Liver (tissue), 9 donors: Measurements from ENCODE around the gene WBP2. TPM values are rescaled to one million over a fixed set of nuclear protein-coding genes. Genes with fewer than 3 reads are reported as not detected.

ENCODE experiments used
- DNase-seq: peaks from one replicate; pipeline ENCODE4 v3.0.0-alpha.2; 2017; ENCODE audit warnings: low spot score
- H3K27ac ChIP-seq, 2 donors: one replicate each; pipeline ENCODE4 v1.7.0; 2013; ENCODE audit warnings: inconsistent platforms in 2 of 2, low read length in 2 of 2, control low read depth in 1 of 2, low read depth in 1 of 2, mild to moderate bottlenecking in 1 of 2
- H3K27me3 ChIP-seq, 4 donors: one replicate each; pipeline versions ENCODE4 v1.6.1 to v1.7.0; 2013; ENCODE audit warnings: low read length in 3 of 4, inconsistent platforms in 1 of 4, mild to moderate bottlenecking in 1 of 4, moderate library complexity in 1 of 4; ENCODE audit not compliant: control insufficient read depth in 4 of 4, insufficient read depth in 4 of 4
- H3K36me3 ChIP-seq, 4 donors: one replicate each; pipeline versions ENCODE4 v1.6.1 to v1.7.0; 2013; ENCODE audit warnings: low read length in 3 of 4, mild to moderate bottlenecking in 3 of 4, low read depth in 1 of 4, moderate library complexity in 1 of 4; ENCODE audit not compliant: control insufficient read depth in 4 of 4, insufficient read depth in 3 of 4
- H3K4me1 ChIP-seq, 4 donors: one replicate each; pipeline versions ENCODE4 v1.6.1 to v1.7.0; 2013; ENCODE audit warnings: low read length in 3 of 4, mild to moderate bottlenecking in 3 of 4, moderate library complexity in 1 of 4; ENCODE audit not compliant: control insufficient read depth in 4 of 4, insufficient read depth in 4 of 4
- H3K4me3 ChIP-seq, 3 donors: one replicate each; pipeline versions ENCODE4 v1.6.1 to v1.7.0; 2013; ENCODE audit warnings: low read length in 3 of 3, control low read depth in 1 of 3, low read depth in 1 of 3, mild to moderate bottlenecking in 1 of 3
- H3K9ac ChIP-seq, 2 donors: one replicate each; pipeline ENCODE4 v1.7.0; 2013; ENCODE audit warnings: low read length in 2 of 2, mild to moderate bottlenecking in 2 of 2, moderate library complexity in 2 of 2, control low read depth in 1 of 2, low read depth in 1 of 2
- H3K9me3 ChIP-seq, 4 donors: one replicate each; pipeline versions ENCODE4 v1.6.1 to v1.7.0; 2013; ENCODE audit warnings: low read length in 3 of 4; ENCODE audit not compliant: control insufficient read depth in 4 of 4
- ATF3 ChIP-seq: IDR thresholded peaks from 2 replicates; pipeline ENCODE4 v1.6.1; 2016; ENCODE audit warnings: antibody characterized with exemption
- EGR1 ChIP-seq, 2 donors: IDR thresholded peaks; 2 replicates each; pipeline ENCODE4 v1.6.1; 2016 to 2018; ENCODE audit warnings: antibody characterized with exemption in 2 of 2, low read depth in 2 of 2
- FOXA1 ChIP-seq: IDR thresholded peaks from 2 replicates; pipeline ENCODE4 v1.6.1; 2016; ENCODE audit warnings: antibody characterized with exemption
- FOXA2 ChIP-seq: IDR thresholded peaks from 2 replicates; pipeline ENCODE4 v1.6.1; 2016; ENCODE audit warnings: antibody characterized with exemption
- GABPA ChIP-seq, 2 donors: IDR thresholded peaks in 1 of 2; conservative IDR thresholded peaks in 1 of 2; 2 replicates each; pipeline ENCODE4 v1.6.1; 2016; ENCODE audit warnings: antibody characterized with exemption in 2 of 2, mild to moderate bottlenecking in 1 of 2, moderate library complexity in 1 of 2
- HNF4A ChIP-seq, 2 donors: conservative IDR thresholded peaks; 2 replicates each; pipeline ENCODE4 v1.6.1; 2016; ENCODE audit warnings: antibody characterized with exemption in 2 of 2, mild to moderate bottlenecking in 2 of 2
- HNF4G ChIP-seq: IDR thresholded peaks from 2 replicates; pipeline ENCODE4 v1.6.1; 2016; ENCODE audit warnings: antibody characterized with exemption
- JUND ChIP-seq, 2 donors: IDR thresholded peaks; 2 replicates each; pipeline ENCODE4 v1.6.1; 2016; ENCODE audit warnings: antibody characterized with exemption in 2 of 2
- NR2F2 ChIP-seq: IDR thresholded peaks from 2 replicates; pipeline ENCODE4 v1.6.1; 2016; ENCODE audit warnings: antibody characterized with exemption
- RAD21 ChIP-seq, 2 donors: IDR thresholded peaks; 2 replicates each; pipeline ENCODE4 v1.6.1; 2016; ENCODE audit warnings: antibody characterized with exemption in 2 of 2, mild to moderate bottlenecking in 2 of 2
- REST ChIP-seq: IDR thresholded peaks from 2 replicates; pipeline ENCODE4 v1.6.1; 2016; ENCODE audit warnings: antibody characterized with exemption, mild to moderate bottlenecking
- RXRA ChIP-seq, 2 donors: IDR thresholded peaks; 2 replicates each; pipeline ENCODE4 v1.6.1; 2017 to 2018; ENCODE audit warnings: antibody characterized with exemption in 2 of 2, mild to moderate bottlenecking in 1 of 2
- SP1 ChIP-seq: IDR thresholded peaks from 2 replicates; pipeline ENCODE4 v1.6.1; 2018; ENCODE audit warnings: antibody characterized with exemption, mild to moderate bottlenecking
- TAF1 ChIP-seq: conservative IDR thresholded peaks from 2 replicates; pipeline ENCODE4 v1.6.1; 2016; ENCODE audit warnings: antibody characterized with exemption, mild to moderate bottlenecking
- WGBS: extraction: QIAGEN DNeasy Blood & Tissue Kit; methylation state at CpG from one replicate; pipeline ENCODE4 v1.1.7; 2013; 5-methylcytosine and 5-hydroxymethylcytosine counted together
- polyA plus RNA-seq, 2 donors: library from polyadenylated mRNA; stranded (reverse) in 1 of 2; unstranded in 1 of 2; fragments of 200-250 nt in 1 of 2; fragments of >200 nt in 1 of 2; fragmentation: Nextera tagmentation in 1 of 2; extraction: Ambion mirVana in 1 of 2; gene quantifications; one replicate each; pipeline versions ENCODE4 v1.2.1 to v1.2.3, GENCODE V29; 2013 to 2015
- total RNA-seq, 2 donors: library from RNA; depleted of rRNA; stranded (reverse); fragments of >200 nt; gene quantifications; one replicate each; pipeline ENCODE4 v1.2.3, GENCODE V29; 2014
- TF ChIP-seq, protein P1 (sequence below): IDR thresholded peaks from 2 replicates; pipeline ENCODE4 v1.6.1; 2016; ENCODE audit warnings: antibody characterized with exemption
- TF ChIP-seq, protein P2 (sequence below): IDR thresholded peaks from 2 replicates; pipeline ENCODE4 v1.6.1; 2016; ENCODE audit warnings: antibody characterized with exemption
- TF ChIP-seq, protein P3 (sequence below): fragments of 150-350 bp; IDR thresholded peaks from 2 replicates; pipeline ENCODE4 v1.5.1; 2017; ENCODE audit warnings: improper control_type of control experiment, low read depth, low read length; ENCODE audit not compliant: missing input control
- donor health status: healthy.
- donor health status: healthy.
- donor health status: healthy.
- donor health status: healthy.
- donor health status: healthy.

The WBP2 gene
- total and polyA plus RNA-seq, 4 donors, result 29.0 to 99.4 (median 51.6) TPM

GRCh38 chr17:75815399-75815798 is 39.7 kb downstream of the WBP2 start:
- H3K4me1 ChIP-seq, result no peaks in the 10 kb centered on the region
- DNase-seq, result no peak
- TF ChIP-seq NR2F2, result no peak
- TF ChIP-seq HNF4A (conservative IDR thresholded peaks at IDR 0.05), result no peak
- no peak for TF ChIP-seq RAD21 (IDR thresholded peaks at IDR 0.05)
- TF ChIP-seq GABPA (IDR thresholded peaks at IDR 0.05 in 1 of 2, conservative IDR thresholded peaks at IDR 0.05 in 1 of 2), result no peak
- TF ChIP-seq, protein P1, sequence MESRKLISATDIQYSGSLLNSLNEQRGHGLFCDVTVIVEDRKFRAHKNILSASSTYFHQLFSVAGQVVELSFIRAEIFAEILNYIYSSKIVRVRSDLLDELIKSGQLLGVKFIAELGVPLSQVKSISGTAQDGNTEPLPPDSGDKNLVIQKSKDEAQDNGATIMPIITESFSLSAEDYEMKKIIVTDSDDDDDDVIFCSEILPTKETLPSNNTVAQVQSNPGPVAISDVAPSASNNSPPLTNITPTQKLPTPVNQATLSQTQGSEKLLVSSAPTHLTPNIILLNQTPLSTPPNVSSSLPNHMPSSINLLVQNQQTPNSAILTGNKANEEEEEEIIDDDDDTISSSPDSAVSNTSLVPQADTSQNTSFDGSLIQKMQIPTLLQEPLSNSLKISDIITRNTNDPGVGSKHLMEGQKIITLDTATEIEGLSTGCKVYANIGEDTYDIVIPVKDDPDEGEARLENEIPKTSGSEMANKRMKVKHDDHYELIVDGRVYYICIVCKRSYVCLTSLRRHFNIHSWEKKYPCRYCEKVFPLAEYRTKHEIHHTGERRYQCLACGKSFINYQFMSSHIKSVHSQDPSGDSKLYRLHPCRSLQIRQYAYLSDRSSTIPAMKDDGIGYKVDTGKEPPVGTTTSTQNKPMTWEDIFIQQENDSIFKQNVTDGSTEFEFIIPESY, result no peak
- no peak for TF ChIP-seq RXRA (IDR thresholded peaks at IDR 0.05)
- TF ChIP-seq JUND (IDR thresholded peaks at IDR 0.05), result no peak
- TF ChIP-seq ATF3, result no peak
- TF ChIP-seq FOXA1, result no peak
- no peak for TF ChIP-seq FOXA2
- no peak for TF ChIP-seq EGR1 (IDR thresholded peaks at IDR 0.05; ENCODE audit: low read depth in 2 of 2)
- TF ChIP-seq, protein P2, sequence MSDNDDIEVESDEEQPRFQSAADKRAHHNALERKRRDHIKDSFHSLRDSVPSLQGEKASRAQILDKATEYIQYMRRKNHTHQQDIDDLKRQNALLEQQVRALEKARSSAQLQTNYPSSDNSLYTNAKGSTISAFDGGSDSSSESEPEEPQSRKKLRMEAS, result no peak
- TF ChIP-seq, protein P3, sequence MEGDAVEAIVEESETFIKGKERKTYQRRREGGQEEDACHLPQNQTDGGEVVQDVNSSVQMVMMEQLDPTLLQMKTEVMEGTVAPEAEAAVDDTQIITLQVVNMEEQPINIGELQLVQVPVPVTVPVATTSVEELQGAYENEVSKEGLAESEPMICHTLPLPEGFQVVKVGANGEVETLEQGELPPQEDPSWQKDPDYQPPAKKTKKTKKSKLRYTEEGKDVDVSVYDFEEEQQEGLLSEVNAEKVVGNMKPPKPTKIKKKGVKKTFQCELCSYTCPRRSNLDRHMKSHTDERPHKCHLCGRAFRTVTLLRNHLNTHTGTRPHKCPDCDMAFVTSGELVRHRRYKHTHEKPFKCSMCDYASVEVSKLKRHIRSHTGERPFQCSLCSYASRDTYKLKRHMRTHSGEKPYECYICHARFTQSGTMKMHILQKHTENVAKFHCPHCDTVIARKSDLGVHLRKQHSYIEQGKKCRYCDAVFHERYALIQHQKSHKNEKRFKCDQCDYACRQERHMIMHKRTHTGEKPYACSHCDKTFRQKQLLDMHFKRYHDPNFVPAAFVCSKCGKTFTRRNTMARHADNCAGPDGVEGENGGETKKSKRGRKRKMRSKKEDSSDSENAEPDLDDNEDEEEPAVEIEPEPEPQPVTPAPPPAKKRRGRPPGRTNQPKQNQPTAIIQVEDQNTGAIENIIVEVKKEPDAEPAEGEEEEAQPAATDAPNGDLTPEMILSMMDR, result no peak
- no peak for TF ChIP-seq TAF1
- no peak for TF ChIP-seq HNF4G
- no peak for TF ChIP-seq SP1
- WGBS, result 95% methylated on average over 3 of the region's 3 CpGs
- H3K9me3 ChIP-seq, result no peaks in the 10 kb centered on the region
- peaks cover 16 to 71% (median 23%) of the 10 kb centered on the region in 4 donors for H3K36me3 ChIP-seq
- no peak overlapping the region for H3K27ac ChIP-seq
- no peaks in the 10 kb centered on the region for H3K27me3 ChIP-seq
- H3K9ac ChIP-seq, result no peak overlapping the region
- no peak overlapping the region for H3K4me3 ChIP-seq

- peaks cover 0 to 3% (median 2%) of the 10 kb centered on the region in 4 donors for H3K4me1 ChIP-seq
- H3K4me3 ChIP-seq, result no peak overlapping the region
- peak; percentile 31 for DNase-seq
- no peaks in the 10 kb centered on the region for H3K27me3 ChIP-seq
- WGBS, result 94% methylated on average over 13 of the region's 13 CpGs
- no peak overlapping the region for H3K9ac ChIP-seq
- H3K9me3 ChIP-seq, result no peaks in the 10 kb centered on the region
- H3K36me3 ChIP-seq, result peaks cover 14 to 70% (median 22%) of the 10 kb centered on the region in 4 donors
- no peak overlapping the region for H3K27ac ChIP-seq
- TF ChIP-seq, protein P2, result no peak
- TF ChIP-seq, protein P3, result no peak
- TF ChIP-seq EGR1 (IDR thresholded peaks at IDR 0.05; ENCODE audit: low read depth in 2 of 2) (no peak), RAD21 (IDR thresholded peaks at IDR 0.05) (no peak), RXRA (IDR thresholded peaks at IDR 0.05) (no peak), ATF3 (no peak), TAF1 (no peak), HNF4A (conservative IDR thresholded peaks at IDR 0.05) (no peak), FOXA1 (no peak), REST (no peak), GABPA (IDR thresholded peaks at IDR 0.05 in 1 of 2, conservative IDR thresholded peaks at IDR 0.05 in 1 of 2) (no peak), NR2F2 (no peak), SP1 (no peak), FOXA2 (no peak), HNF4G (no peak), JUND (IDR thresholded peaks at IDR 0.05) (no peak)
- TF ChIP-seq, protein P1, result no peak
Measured at GRCh38 chr17:75814900-75815373, 40.2 kb downstream of the WBP2 start.
